Measurements from ENCODE around the gene ERLEC1.
"Not testable (repeated sequence)": the region's sequence is repeated elsewhere in the genome, so short reads cannot be mapped to it uniquely, and the experiment has no call there.

ERLEC1 gene

DNA sequence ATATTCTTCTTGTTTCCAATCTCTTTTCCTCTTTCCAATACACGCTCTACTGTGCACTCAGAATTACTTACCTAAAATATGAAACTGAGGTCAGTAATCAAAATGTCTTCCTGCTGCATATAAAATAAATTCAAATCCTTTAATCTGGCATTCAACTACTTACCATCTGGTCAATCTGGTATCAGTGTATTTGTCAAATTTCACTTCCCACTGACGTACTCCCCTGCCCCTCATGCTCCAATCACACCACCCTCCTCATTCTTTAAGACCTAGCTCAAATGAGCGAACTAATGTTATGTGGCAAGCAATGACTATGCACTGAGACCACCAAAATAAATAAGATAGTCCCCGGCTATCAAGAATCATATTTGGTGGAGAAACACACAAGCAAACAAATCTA, 6.8 kb upstream of the ERLEC1 start:
- DNase-seq (ENCODE audit: extremely low spot score, insufficient read length, low read depth) (no peak), FAIRE-seq (no peak)

- FAIRE-seq (no peak), DNase-seq (ENCODE audit: extremely low spot score, insufficient read length, low read depth) (no peak)
Observed at GRCh38 chr2:53782676-53783075, 4.2 kb upstream of the ERLEC1 start.

- DNase-seq (ENCODE audit: extremely low spot score, insufficient read length, low read depth): no peak
- FAIRE-seq: no peak
Observed at GRCh38 chr2:53784436-53784835, 2.4 kb upstream of the ERLEC1 start.

DNA sequence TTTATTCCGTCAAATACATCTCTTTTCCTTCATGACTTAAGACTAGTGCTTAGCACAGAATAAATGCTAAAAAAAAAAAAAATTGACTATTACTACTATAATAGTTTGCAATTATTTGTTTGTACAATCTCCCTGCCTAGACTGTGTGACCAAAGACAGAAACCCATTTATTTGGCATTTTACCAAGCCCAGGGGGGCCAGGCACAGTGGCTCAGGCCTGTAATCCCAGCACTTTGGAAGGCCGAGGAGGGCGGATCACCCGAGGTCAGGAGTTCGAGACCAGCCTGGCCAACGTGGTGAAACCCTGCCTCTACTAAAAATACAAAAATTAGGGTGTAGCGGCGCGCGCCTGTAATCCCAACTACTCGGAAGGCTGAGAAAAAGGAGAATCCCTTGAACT, 1.5 kb upstream of the ERLEC1 start:
- no peak for FAIRE-seq

DNA sequence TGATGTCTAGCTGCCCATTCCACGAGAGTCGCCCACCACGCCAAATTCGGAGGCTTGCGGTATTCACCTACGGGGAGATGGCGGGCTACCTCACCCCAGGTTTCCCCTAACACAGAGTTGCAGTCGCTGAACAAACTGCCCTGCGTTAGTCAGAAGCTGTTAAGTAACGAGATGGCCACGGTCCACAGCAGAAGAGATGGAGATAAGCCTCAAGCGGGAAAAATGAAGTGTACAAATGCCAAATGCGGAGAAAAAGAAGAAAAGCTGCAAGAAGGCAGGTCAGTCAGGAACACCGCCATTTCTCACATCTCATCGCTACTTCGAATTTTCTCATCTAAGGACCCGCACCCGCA, 516 bp upstream of the ERLEC1 start:
- DNase-seq (ENCODE audit: extremely low spot score, insufficient read length, low read depth): no peak
- no peak for FAIRE-seq

More for the DNA sequence above, 1.5 kb upstream of the ERLEC1 start:
- no peak for DNase-seq (ENCODE audit: extremely low spot score, insufficient read length, low read depth)

- FAIRE-seq: no peak
- no peak for DNase-seq (ENCODE audit: extremely low spot score, insufficient read length, low read depth)
Observed at GRCh38 chr2:53787614-53788289, 908 bp downstream of the ERLEC1 start.

- no peak for FAIRE-seq
- DNase-seq (ENCODE audit: extremely low spot score, insufficient read length, low read depth): no peak
Observed at GRCh38 chr2:53793261-53793660, 6.4 kb downstream of the ERLEC1 start.

DNA sequence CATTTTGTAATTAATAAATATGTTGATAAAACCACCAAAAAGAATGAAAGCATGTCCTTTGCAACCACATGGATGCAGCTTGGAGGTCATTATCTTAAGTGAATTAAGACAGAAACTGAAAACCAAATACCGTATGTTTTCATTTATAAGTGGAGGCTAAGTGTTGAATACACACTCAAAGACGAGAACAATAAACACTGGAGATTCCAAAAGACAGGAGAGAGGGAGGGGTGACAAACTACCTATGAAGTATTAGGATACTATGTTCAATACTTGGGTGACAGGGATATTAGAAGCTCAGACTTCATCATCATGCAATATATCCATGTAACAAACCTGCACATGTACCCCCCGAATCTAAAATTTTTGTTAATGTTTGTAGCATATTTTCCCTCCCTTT, 7.0 kb downstream of the ERLEC1 start:
- FAIRE-seq: no peak
- DNase-seq (ENCODE audit: extremely low spot score, insufficient read length, low read depth): no peak

- DNase-seq (ENCODE audit: extremely low spot score, insufficient read length, low read depth) (no peak), FAIRE-seq (no peak)
Observed at GRCh38 chr2:53801547-53801946, 14.7 kb downstream of the ERLEC1 start.

DNA sequence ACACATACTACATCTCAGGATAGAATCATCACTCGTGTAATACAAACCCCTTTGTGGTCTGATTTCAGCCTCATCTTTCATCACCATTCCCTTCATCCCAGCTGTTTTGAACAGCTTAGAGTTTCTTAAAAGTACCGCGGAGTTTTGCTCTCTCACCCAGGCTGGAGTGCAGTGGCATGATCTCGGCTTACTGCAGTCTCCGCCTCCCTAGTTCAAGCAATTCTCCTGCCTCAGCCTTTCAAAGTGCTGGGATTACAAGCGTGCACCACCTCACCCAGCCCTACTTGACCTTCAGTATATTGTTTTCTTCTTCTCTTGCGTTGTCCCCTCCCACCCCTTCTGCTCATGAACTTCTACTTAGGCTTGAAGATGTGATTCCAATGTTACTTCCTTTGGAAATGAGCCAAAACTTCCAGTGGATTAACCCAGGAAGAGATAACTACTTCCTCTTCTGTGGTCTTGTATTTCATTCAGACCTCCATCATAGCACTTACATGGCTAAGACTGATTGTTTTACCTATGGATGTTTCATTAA, 15.8 kb downstream of the ERLEC1 start:
- FAIRE-seq (no peak), DNase-seq (ENCODE audit: extremely low spot score, insufficient read length, low read depth) (no peak)

DNA sequence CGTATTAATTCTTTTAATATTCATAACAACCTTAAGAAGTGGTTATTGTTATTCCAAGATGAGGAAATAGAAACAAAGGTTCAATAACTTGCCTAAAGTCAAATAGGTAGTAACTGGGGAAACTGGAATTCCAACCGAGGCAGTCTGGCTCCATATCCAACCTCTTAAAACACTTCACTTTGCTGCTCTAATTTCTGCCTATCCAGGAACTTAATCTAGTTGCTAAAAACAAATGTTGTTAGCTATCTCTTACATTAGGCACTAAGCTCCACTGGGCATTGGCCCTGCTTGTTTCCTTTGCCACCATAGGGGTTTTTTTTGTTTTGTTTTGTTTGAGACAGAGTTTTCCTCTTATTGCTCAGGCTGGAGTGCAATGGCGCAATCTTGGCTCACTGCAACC, 24.8 kb downstream of the ERLEC1 start:
- DNase-seq (ENCODE audit: extremely low spot score, insufficient read length, low read depth): no peak
- no peak for FAIRE-seq

DNA sequence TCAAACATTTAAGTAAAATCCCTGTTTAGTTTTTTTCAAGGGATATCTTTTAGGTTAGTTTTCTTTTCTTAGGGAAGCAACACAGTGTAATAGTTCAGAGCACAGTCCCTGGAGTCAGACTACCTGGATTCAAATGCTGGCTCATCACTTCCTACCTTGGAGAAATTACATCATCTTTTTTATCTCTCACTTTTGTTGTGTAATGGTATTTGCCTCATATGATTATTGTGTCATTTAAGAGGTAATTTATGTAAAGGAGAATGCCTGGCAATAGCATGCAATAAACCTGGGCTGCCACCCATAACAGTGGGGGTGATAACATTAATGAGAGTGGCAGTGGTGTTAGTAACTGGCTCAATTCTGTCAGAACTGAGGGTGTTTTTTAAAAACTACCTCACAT, 26.3 kb downstream of the ERLEC1 start:
- no peak for FAIRE-seq
- DNase-seq (ENCODE audit: extremely low spot score, insufficient read length, low read depth): no peak

GRCh38 chr2:53818854-53819435, 32.1 kb downstream of the ERLEC1 start:
- no peak for DNase-seq (ENCODE audit: extremely low spot score, insufficient read length, low read depth)
- no peak for FAIRE-seq

DNA sequence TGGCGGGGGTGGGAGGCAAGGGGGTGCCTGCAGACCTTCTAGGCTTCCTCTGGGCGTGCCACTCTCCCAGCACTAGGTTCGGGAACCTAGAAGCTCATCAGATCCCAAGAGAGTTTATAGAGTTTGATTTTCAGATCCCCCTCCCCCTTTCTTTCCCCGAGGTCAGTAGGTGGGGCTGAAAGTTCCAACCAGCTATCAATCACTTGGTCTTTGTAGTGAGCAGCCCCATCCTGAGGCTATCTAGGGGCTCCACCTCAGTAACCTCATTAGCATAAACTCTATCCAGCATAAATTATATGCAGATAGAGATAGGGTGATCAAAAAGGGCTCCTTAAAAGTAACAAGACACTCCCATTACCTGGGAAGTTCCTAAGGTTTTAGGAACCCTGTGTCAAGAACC, 32.8 kb downstream of the ERLEC1 start:
- DNase-seq (ENCODE audit: extremely low spot score, insufficient read length, low read depth) (no peak), FAIRE-seq (no peak)

DNA sequence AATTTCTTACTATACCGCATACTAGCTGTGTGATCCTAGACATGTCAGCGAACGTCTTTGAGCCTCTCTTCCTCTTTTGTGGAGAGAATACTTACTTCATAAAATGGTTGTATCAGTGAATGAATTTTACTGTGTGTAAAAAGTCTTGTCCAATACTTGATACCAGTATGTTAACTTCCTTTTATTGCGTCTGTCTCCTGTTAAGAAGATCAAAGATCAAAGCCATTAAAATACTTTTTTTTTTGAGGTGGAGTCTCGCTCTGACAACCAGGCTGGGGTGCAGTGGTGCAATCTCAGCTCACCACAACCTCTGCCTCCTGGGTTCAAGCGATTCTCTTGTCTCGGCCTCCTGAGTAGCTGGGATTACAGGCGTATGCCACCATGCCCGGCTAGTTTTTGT, 33.2 kb downstream of the ERLEC1 start:
- FAIRE-seq (no peak), DNase-seq (ENCODE audit: extremely low spot score, insufficient read length, low read depth) (no peak)

DNA sequence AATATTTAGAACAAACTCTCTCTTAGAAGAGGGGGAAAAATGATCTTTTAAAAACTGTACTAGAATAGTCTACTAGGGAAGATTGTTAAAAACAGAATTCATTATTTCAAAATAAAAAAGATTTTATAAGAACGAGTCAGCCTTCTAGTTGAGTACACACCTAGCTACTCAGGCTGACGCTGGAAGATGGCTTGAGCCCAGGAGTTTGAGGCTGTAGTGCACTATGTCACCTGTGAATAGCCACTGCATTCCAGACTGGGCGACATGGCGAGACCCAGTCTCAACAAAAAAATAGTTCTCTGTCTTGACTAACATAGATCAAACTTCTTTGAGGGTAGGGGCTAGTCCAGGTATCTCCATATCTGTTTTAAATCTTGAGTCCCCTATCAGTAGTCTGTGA, 33.9 kb downstream of the ERLEC1 start:
- DNase-seq (ENCODE audit: extremely low spot score, insufficient read length, low read depth) (no peak), FAIRE-seq (no peak)

DNA sequence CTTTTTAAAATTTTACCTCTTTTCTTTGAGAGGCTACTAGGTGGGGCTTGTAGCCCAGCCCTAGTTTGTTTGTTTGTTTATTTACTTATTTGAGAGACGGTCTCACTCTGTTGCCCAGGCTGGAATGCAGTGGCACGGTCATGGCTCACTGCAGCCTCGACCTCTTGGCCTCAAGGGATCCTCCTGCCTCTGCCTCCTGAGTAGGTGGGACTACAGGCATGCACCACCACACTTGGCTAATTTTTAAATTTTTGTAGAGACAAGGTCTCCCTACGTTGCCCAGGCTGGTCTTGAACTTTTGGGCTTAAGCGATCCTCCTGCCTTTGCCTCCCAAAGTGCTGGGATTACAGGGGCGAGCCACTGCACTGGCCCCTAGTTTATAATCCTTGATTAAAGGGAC, 35.0 kb downstream of the ERLEC1 start:
- FAIRE-seq: no peak
- DNase-seq (ENCODE audit: extremely low spot score, insufficient read length, low read depth): no peak

- not testable (repeated sequence) for FAIRE-seq; DNase-seq (ENCODE audit: extremely low spot score, insufficient read length, low read depth)
Observed at GRCh38 chr2:53823639-53824038, 36.8 kb downstream of the ERLEC1 start.

- FAIRE-seq (no peak), DNase-seq (ENCODE audit: extremely low spot score, insufficient read length, low read depth) (no peak)
Observed at GRCh38 chr2:53826030-53826410, 39.2 kb downstream of the ERLEC1 start.

GRCh38 chr2:53826587-53827397, 39.9 kb downstream of the ERLEC1 start:
- DNase-seq (ENCODE audit: extremely low spot score, insufficient read length, low read depth): no peak
- FAIRE-seq: no peak
